ENCODE results near the gene STAM.

GRCh38 chr10:17744341-17744861 is 100.5 kb downstream of the STAM start:
- TF ChIP-seq ZFP69B (tag by site-specific recombination; IDR thresholded peaks at IDR 0.05) (no peak), ZNF654 (tag by site-specific recombination; IDR thresholded peaks at IDR 0.05; ENCODE audit: low read depth) (no peak), ZNF830 (tag by site-specific recombination; IDR thresholded peaks at IDR 0.05; ENCODE audit: low read depth) (no peak), ZNF311 (tag by site-specific recombination; IDR thresholded peaks at IDR 0.05; ENCODE audit: borderline replicate concordance) (no peak), CTCF (tag by site-specific recombination; IDR thresholded peaks at IDR 0.05) (no peak), WT1 (tag by site-specific recombination; IDR thresholded peaks at IDR 0.05) (no peak), PATZ1 (tag by site-specific recombination; IDR thresholded peaks at IDR 0.05) (no peak), ZBTB26 (tag by site-specific recombination; optimal IDR thresholded peaks at IDR 0.05) (no peak), ZNF629 (tag by site-specific recombination; IDR thresholded peaks at IDR 0.05) (no peak)
- TF ChIP-seq, protein P1, sequence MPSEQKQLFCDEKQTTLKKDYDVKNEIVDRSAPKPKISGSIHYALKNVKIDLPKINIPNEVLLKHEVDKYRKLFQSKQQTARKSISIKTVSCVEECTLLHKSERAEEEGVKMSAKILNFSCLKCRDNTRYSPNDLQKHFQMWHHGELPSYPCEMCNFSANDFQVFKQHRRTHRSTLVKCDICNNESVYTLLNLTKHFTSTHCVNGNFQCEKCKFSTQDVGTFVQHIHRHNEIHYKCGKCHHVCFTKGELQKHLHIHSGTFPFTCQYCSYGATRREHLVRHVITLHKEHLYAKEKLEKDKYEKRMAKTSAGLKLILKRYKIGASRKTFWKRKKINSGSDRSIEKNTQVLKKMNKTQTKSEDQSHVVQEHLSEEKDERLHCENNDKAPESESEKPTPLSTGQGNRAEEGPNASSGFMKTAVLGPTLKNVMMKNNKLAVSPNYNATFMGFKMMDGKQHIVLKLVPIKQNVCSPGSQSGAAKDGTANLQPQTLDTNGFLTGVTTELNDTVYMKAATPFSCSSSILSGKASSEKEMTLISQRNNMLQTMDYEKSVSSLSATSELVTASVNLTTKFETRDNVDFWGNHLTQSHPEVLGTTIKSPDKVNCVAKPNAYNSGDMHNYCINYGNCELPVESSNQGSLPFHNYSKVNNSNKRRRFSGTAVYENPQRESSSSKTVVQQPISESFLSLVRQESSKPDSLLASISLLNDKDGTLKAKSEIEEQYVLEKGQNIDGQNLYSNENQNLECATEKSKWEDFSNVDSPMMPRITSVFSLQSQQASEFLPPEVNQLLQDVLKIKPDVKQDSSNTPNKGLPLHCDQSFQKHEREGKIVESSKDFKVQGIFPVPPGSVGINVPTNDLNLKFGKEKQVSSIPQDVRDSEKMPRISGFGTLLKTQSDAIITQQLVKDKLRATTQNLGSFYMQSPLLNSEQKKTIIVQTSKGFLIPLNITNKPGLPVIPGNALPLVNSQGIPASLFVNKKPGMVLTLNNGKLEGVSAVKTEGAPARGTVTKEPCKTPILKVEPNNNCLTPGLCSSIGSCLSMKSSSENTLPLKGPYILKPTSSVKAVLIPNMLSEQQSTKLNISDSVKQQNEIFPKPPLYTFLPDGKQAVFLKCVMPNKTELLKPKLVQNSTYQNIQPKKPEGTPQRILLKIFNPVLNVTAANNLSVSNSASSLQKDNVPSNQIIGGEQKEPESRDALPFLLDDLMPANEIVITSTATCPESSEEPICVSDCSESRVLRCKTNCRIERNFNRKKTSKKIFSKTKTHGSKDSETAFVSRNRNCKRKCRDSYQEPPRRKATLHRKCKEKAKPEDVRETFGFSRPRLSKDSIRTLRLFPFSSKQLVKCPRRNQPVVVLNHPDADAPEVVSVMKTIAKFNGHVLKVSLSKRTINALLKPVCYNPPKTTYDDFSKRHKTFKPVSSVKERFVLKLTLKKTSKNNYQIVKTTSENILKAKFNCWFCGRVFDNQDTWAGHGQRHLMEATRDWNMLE (tag by site-specific recombination; conservative IDR thresholded peaks at IDR 0.05; ENCODE audit: low read depth), result no peak
